Measurements from ENCODE around the gene PSG11. TPM values are rescaled to one million over a fixed set of nuclear protein-coding genes. Genes with fewer than 3 reads are reported as not detected.
"Not testable (repeated sequence)": the region's sequence is repeated elsewhere in the genome, so short reads cannot be mapped to it uniquely, and the experiment has no call there.

PSG11 gene
- total and polyA plus RNA-seq, 9 donors = not detected

GRCh38 chr19:42992029-42992604 is 34.2 kb downstream of the PSG11 start:
- H3K4me1 ChIP-seq (ENCODE audit: insufficient read depth); DNase-seq; H3K27ac ChIP-seq; intact Hi-C loops (cut with DNase I); H3K4me3 ChIP-seq; H3K36me3 ChIP-seq; H3K9me3 ChIP-seq; H3K27me3 ChIP-seq: not testable (repeated sequence)
- WGBS, 3 donors = 59 to 76% (median 61%) methylated on average over 10 of the region's 10 CpGs

- intact Hi-C loops (cut with DNase I) = no loop called here
- no peak overlapping the region for H3K27ac ChIP-seq
- no peaks in the 10 kb centered on the region for H3K36me3 ChIP-seq
- no peaks in the 10 kb centered on the region for H3K4me1 ChIP-seq (ENCODE audit: insufficient read depth)
- 47 to 72% (median 55%) methylated on average over 7 of the region's 7 CpGs for WGBS, 3 donors
- TF ChIP-seq POLR2A (IDR thresholded peaks at IDR 0.05) (no peak), CTCF (IDR thresholded peaks at IDR 0.05) (no peak), EP300 (IDR thresholded peaks at IDR 0.05) (no peak)
- no peaks in the 10 kb centered on the region for H3K27me3 ChIP-seq
- no peak overlapping the region for H3K4me3 ChIP-seq
- no peak for DNase-seq
- no peaks in the 10 kb centered on the region for H3K9me3 ChIP-seq
Observed at GRCh38 chr19:42989851-42990250, 36.4 kb downstream of the PSG11 start.

GRCh38 chr19:42989186-42989585 is 37.1 kb downstream of the PSG11 start:
- H3K27me3 ChIP-seq; H3K9me3 ChIP-seq; intact Hi-C loops (cut with DNase I); H3K36me3 ChIP-seq; H3K4me1 ChIP-seq (ENCODE audit: insufficient read depth); H3K27ac ChIP-seq; DNase-seq; H3K4me3 ChIP-seq: not testable (repeated sequence)
- 78 to 79% (median 78%) methylated on average over 4 of the region's 4 CpGs for WGBS, 3 donors

- DNase-seq; H3K4me1 ChIP-seq (ENCODE audit: insufficient read depth); H3K36me3 ChIP-seq; H3K4me3 ChIP-seq; H3K9me3 ChIP-seq; intact Hi-C loops (cut with DNase I); H3K27ac ChIP-seq; H3K27me3 ChIP-seq: not testable (repeated sequence)
- WGBS, 3 donors = 50 to 71% (median 54%) methylated on average over 1 of the region's 1 CpG
Observed at GRCh38 chr19:42988206-42988605, 38.1 kb downstream of the PSG11 start.

GRCh38 chr19:42985588-42985987 is 40.7 kb downstream of the PSG11 start:
- H3K27me3 ChIP-seq = no peaks in the 10 kb centered on the region
- no peak for DNase-seq
- no peak overlapping the region for H3K4me3 ChIP-seq
- no peak overlapping the region for H3K27ac ChIP-seq
- H3K36me3 ChIP-seq = no peaks in the 10 kb centered on the region
- H3K4me1 ChIP-seq (ENCODE audit: insufficient read depth) = no peaks in the 10 kb centered on the region
- intact Hi-C loops (cut with DNase I) = no loop called here
- TF ChIP-seq EP300 (IDR thresholded peaks at IDR 0.05) (no peak), POLR2A (IDR thresholded peaks at IDR 0.05) (no peak), CTCF (IDR thresholded peaks at IDR 0.05) (no peak)
- WGBS, 3 donors = 44 to 64% (median 51%) methylated on average over 4 of the region's 4 CpGs
- H3K9me3 ChIP-seq = no peaks in the 10 kb centered on the region

- intact Hi-C loops (cut with DNase I); H3K27ac ChIP-seq; H3K9me3 ChIP-seq; H3K36me3 ChIP-seq; DNase-seq; H3K27me3 ChIP-seq; H3K4me3 ChIP-seq; H3K4me1 ChIP-seq (ENCODE audit: insufficient read depth): not testable (repeated sequence)
Observed at GRCh38 chr19:42982111-42982510, 44.2 kb downstream of the PSG11 start.

- H3K27me3 ChIP-seq; DNase-seq; H3K4me3 ChIP-seq; H3K36me3 ChIP-seq; H3K9me3 ChIP-seq; intact Hi-C loops (cut with DNase I); H3K4me1 ChIP-seq (ENCODE audit: insufficient read depth); H3K27ac ChIP-seq: not testable (repeated sequence)
- 77 to 83% (median 83%) methylated on average over 5 of the region's 5 CpGs for WGBS, 3 donors
Observed at GRCh38 chr19:42971451-42971850, 54.8 kb downstream of the PSG11 start.
